Upper lobe of left lung (tissue), 6 donors: Measurements from ENCODE around the gene RNASE8. TPM values are rescaled to one million over a fixed set of nuclear protein-coding genes. Genes with fewer than 3 reads are reported as not detected.
"Not testable (repeated sequence)": the region's sequence is repeated elsewhere in the genome, so short reads cannot be mapped to it uniquely, and the experiment has no call there.

ENCODE experiments used
- ATAC-seq, 2 donors: fragments of 200-7000 bp; cut with Tn5 transposase; one replicate each; pipeline ENCODE4 v1.9.1; 2022; ENCODE audit warnings: mild to moderate bottlenecking in 2 of 2, moderate library complexity in 2 of 2; ENCODE audit not compliant: low FRiP score in 2 of 2
- DNase-seq, 2 donors: peaks; one replicate each; pipeline ENCODE4 v3.0.0-alpha.2; 2019 to 2020
- H3K27ac ChIP-seq, 4 donors: fragments of 200-600 bp; sonication (generic); one replicate each; pipeline ENCODE4 v1.5.1; 2016 to 2019
- H3K27me3 ChIP-seq, 4 donors: fragments of 200-600 bp; sonication (generic); one replicate each; pipeline ENCODE4 v1.5.1; 2017 to 2019
- H3K36me3 ChIP-seq, 4 donors: fragments of 200-600 bp; sonication (generic); one replicate each; pipeline ENCODE4 v1.5.1; 2016 to 2019
- H3K4me1 ChIP-seq, 4 donors: fragments of 200-600 bp; sonication (generic); one replicate each; pipeline ENCODE4 v1.5.1; 2018 to 2019
- H3K4me3 ChIP-seq, 4 donors: fragments of 200-600 bp; sonication (generic); one replicate each; pipeline ENCODE4 v1.5.1; 2017 to 2019; ENCODE audit warnings: mild to moderate bottlenecking in 2 of 4, moderate library complexity in 1 of 4
- H3K9me3 ChIP-seq, 4 donors: fragments of 200-600 bp; sonication (generic); one replicate each; pipeline ENCODE4 v1.5.1; 2018 to 2019
- EP300 ChIP-seq, 4 donors: sonication (generic); formaldehyde crosslinking; IDR thresholded peaks; one replicate each; pipeline ENCODE4 v1.5.1; 2017; ENCODE audit warnings: antibody characterized with exemption in 4 of 4, control low read depth in 2 of 4
- POLR2A ChIP-seq, 4 donors: fragments of 450-650 bp; IDR thresholded peaks; one replicate each; pipeline ENCODE4 v1.5.1; 2016 to 2017; ENCODE audit warnings: antibody characterized with exemption in 4 of 4, mild to moderate bottlenecking in 2 of 4
- POLR2AphosphoS5 ChIP-seq, 2 donors: sonication (generic); formaldehyde crosslinking; IDR thresholded peaks; one replicate each; pipeline ENCODE4 v1.5.1; 2017; ENCODE audit warnings: antibody characterized with exemption in 2 of 2
- WGBS, 2 donors: methylation state at CpG; one replicate each; pipeline ENCODE4 v1.1.5; 2017 to 2018; 5-methylcytosine and 5-hydroxymethylcytosine counted together
- total RNA-seq, 6 donors: library from RNA; depleted of rRNA in 4 of 6; stranded (reverse); fragments of >200 nt in 4 of 6; gene quantifications; one replicate each; pipeline versions ENCODE4 v1.1.0 to v1.2.1, GENCODE V29; 2016 to 2021
- TF ChIP-seq, protein P1 (sequence below), 6 experiments: fragments of 450-650 bp in 4 of 6; fragments of 200-600 bp in 2 of 6; sonication (generic) in 2 of 6; IDR thresholded peaks; one replicate each; pipeline ENCODE4 v1.5.1; 2016 to 2019; ENCODE audit warnings: antibody characterized with exemption in 6 of 6
- donor health status: DM: no; HTN: no; CAD: no; lungs with moderate emphysema.
- donor health status: DM: no; HTN: yes; CAD: no; lungs with severe emphysema.

RNASE8 gene
- total RNA-seq, 6 donors from 2014 or later: not detected

DNA sequence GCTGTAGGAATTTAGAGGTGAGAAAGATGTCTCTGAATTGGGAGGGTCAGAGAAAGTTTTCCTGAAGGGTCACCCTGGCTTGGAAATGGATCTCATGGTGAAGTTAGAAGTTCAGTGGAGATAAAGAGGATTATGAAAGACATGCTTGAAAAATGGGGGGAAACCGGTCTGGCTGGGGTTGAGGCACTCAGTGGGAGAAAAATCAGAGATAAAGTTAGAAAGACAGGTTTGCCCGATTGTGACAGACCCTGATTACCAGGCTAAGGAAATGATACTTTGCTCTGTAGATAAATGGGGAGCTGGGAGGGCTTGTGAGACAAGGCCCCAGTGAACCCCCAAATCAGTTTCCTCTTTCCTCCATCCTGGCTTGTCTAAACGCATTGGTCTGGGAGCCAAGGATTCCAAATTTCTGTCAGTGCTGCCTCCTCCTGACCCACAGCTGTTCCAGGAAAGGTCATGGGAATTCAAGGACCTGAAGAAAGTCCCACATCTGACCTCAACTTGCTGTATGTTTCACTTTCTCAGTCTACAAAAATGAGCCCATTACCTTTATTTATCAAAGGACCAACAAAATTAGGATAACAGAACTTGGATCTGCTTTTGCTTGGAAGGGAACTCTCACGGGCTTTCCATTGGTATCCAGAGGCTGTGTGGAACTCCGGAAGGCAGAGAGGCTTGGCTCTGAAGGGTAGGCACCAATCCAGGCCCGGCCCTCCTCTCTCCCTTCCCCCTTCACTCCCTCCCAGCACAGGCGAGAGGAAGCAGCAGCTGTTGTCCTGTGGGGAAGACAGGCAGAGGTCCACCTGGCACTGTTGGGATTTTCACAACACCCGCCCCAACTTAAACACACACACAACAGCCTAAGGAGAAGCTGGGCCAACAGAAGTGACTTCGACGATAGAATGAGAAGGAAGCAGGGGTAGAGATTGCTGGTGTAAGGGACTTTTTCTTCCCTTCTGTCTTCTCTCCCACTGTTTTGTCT is 18.9 kb upstream of the RNASE8 start:
- Histone ChIP-seq H3K4me3 (no peak overlapping the region), H3K27ac (peak overlapping the region; percentile 25 to 80 (median 66))
- 32 to 44% methylated on average over 10 of the region's 10 CpGs for WGBS, 2 donors

DNA sequence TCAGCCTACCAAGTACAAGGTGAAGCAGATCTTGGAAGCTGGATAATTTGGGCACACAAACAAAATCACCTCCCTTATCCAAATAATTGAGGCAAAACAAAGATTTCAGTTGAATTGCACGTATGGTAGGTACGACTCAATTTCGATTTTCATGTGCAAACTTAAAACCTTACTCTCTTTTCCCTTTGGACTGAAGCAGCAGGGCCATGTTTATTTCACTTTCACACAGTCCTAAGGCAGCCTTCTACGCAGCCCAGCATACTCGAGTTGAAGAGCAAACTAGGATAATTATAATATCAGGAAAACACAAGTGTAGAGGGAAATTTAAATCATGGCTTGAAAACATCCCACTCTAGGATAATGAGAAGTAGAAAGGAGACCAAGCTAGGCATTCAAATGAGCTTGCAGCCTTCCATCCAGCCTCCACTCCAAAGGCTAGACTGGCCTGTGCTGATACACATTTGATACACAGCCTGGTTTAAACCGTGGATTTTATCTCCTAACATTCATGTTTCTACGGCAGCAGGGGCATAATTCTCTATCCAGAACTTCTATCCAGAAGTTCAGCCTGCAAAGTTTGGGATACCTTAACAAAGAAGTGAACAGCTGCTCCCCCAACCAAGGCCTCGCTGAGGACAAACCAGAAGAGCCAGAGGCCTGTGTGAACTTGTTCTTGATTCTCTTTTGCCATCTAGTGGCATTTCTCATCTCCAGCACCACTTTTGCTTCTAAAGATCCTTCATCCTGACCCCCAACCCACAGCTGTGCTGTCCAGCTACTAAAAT is 17.8 kb upstream of the RNASE8 start:
- H3K27me3 ChIP-seq: no peaks in the 10 kb centered on the region
- DNase-seq: peak in 1 of 2 donors; percentile 36
- TF ChIP-seq EP300 (IDR thresholded peaks at IDR 0.05): no peak
- TF ChIP-seq POLR2AphosphoS5 (IDR thresholded peaks at IDR 0.05): no peak
- no peak for TF ChIP-seq POLR2A (IDR thresholded peaks at IDR 0.05)
- TF ChIP-seq, protein P1, sequence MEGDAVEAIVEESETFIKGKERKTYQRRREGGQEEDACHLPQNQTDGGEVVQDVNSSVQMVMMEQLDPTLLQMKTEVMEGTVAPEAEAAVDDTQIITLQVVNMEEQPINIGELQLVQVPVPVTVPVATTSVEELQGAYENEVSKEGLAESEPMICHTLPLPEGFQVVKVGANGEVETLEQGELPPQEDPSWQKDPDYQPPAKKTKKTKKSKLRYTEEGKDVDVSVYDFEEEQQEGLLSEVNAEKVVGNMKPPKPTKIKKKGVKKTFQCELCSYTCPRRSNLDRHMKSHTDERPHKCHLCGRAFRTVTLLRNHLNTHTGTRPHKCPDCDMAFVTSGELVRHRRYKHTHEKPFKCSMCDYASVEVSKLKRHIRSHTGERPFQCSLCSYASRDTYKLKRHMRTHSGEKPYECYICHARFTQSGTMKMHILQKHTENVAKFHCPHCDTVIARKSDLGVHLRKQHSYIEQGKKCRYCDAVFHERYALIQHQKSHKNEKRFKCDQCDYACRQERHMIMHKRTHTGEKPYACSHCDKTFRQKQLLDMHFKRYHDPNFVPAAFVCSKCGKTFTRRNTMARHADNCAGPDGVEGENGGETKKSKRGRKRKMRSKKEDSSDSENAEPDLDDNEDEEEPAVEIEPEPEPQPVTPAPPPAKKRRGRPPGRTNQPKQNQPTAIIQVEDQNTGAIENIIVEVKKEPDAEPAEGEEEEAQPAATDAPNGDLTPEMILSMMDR (IDR thresholded peaks at IDR 0.05): peak in 5 of 6 experiments; percentile 37 to 63 (median 52)
- H3K36me3 ChIP-seq: no peaks in the 10 kb centered on the region
- peaks cover 32 to 41% (median 34%) of the 10 kb centered on the region in 4 donors for H3K4me1 ChIP-seq
- ATAC-seq: peak in 1 of 2 donors; percentile 79
- H3K27ac ChIP-seq: peak overlapping the region; percentile 25 to 80 (median 66)
- H3K9me3 ChIP-seq: no peaks in the 10 kb centered on the region
- no peak overlapping the region for H3K4me3 ChIP-seq
- 43% methylated on average over 8 of the region's 8 CpGs for WGBS, 2 donors

More for the DNA sequence above, 18.9 kb upstream of the RNASE8 start:
- peak in 1 of 4 donors; percentile 52 for TF ChIP-seq EP300 (IDR thresholded peaks at IDR 0.05)
- peak in 1 of 2 donors; percentile 65 for TF ChIP-seq POLR2AphosphoS5 (IDR thresholded peaks at IDR 0.05)
- no peak for TF ChIP-seq POLR2A (IDR thresholded peaks at IDR 0.05)
- peak; percentile 79 to 86 for ATAC-seq
- no peaks in the 10 kb centered on the region for H3K9me3 ChIP-seq
- peak in 1 of 2 donors; percentile 59 for DNase-seq
- H3K36me3 ChIP-seq: no peaks in the 10 kb centered on the region
- H3K4me1 ChIP-seq: peaks cover 26 to 31% (median 28%) of the 10 kb centered on the region in 4 donors
- no peaks in the 10 kb centered on the region for H3K27me3 ChIP-seq

DNA sequence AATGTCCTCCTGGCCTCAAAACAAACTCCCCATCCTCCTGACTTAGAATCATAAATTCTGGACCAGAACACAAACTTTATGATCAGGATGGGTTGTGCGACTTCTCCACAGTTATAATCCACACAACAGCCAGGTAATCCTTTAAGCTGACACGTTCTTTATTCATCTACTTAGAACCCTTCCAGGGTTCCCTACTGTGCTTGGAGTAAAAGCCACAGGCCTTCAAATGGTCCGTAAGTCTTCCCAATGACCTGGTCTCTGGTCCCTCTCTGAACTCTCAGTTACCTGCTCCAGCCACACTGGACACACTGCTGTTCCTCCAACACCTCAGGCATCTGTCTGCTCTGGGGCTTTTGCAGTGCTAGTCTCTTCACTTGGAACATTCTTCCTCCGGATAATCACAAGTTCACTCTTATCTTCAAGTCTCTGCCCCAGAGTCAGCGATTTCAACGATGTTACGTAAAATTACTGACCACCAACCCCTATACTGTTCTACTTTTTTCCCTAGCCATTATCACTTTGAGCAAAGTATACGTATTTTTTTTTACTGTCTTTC is 17.2 kb upstream of the RNASE8 start:
- ATAC-seq (no peak), DNase-seq (no peak)
- Histone ChIP-seq H3K27me3 (no peaks in the 10 kb centered on the region), H3K36me3 (no peaks in the 10 kb centered on the region), H3K9me3 (no peaks in the 10 kb centered on the region), H3K4me1 (peaks cover 32 to 41% (median 34%) of the 10 kb centered on the region in 4 donors), H3K27ac (no peak overlapping the region), H3K4me3 (no peak overlapping the region)
- TF ChIP-seq POLR2A (IDR thresholded peaks at IDR 0.05): no peak
- TF ChIP-seq, protein P1 (IDR thresholded peaks at IDR 0.05): peak in 1 of 6 experiments; percentile 10
- 75 to 77% methylated on average over 8 of the region's 8 CpGs for WGBS, 2 donors

DNA sequence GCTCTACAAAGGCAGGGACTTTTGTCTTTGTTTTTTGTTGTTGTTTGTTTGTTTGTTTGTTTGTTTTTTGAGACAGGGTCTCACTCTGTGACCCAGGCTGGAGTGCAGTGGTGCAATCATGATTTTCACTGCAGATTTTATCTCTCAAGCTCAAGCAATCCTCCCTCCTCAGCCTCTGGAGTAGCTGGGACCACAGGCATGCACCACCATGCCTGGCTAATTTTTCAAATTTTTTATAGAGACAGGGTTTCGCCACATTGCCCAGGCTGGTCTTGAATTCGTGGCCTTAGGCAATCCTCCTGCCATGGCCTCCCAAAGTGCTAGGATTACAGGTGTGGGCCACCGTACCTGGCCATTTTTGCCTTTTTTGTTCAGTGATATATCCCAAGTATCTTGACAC is 16.7 kb upstream of the RNASE8 start:
- ATAC-seq, DNase-seq, H3K36me3 ChIP-seq, H3K27me3 ChIP-seq, H3K4me3 ChIP-seq, H3K9me3 ChIP-seq: not testable (repeated sequence)
- peak overlapping the region in 1 of 4 donors; percentile 11 for H3K27ac ChIP-seq
- 78 to 84% methylated on average over 3 of the region's 3 CpGs for WGBS, 2 donors
- H3K4me1 ChIP-seq: peaks cover 32 to 41% (median 34%) of the 10 kb centered on the region in 4 donors

DNA sequence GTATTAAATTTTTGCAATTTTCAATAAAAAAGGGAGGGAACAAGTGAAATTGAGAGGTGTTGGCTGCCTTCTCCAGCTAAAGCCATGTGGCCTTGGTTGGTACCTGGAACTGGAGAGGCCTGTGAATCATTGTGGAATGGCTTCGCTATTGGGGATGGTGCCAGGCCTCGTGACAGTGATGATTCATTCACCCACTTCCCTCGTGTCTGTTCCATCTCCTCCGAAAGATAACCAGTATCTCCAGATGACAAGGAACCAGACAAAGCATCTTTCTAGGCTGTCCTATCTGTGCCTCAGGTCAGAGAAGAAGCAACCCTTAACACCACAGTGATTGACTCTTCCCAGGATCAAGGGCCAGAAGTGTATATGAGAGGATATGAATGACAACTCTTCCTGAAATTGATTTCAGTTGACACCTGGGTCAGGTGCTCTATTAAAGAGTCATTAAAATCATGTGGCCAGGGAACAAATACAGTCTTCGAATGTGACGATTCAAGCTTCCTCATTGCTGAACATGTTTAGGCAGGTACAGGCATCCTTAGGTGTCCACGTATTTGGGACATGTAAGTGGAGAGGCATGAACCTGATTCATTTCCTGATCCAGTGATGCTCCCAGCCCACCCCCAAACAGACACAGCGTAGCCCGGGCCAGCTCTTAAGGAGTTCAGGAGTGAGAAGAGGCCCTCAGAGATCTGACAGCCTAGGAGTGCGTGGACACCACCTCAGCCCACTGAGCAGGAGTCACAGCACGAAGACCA is 15.8 kb upstream of the RNASE8 start, which contains the start of gene RNASE7:
TSS of gene RNASE7 (plus strand) at position 687 of the 758 bp plus-strand sequence. CDS start 631 bp downstream, outside the sequence.
- no peak for DNase-seq
- peaks cover 32 to 41% (median 34%) of the 10 kb centered on the region in 4 donors for H3K4me1 ChIP-seq
- H3K27me3 ChIP-seq: no peaks in the 10 kb centered on the region
- TF ChIP-seq POLR2AphosphoS5 (IDR thresholded peaks at IDR 0.05) (peak in 1 of 2 donors; percentile 32), EP300 (IDR thresholded peaks at IDR 0.05) (no peak)
- H3K4me3 ChIP-seq: no peak within 1 kb of the TSS
- ATAC-seq: no peak
- 66 to 68% methylated on average over 11 of the region's 11 CpGs for WGBS, 2 donors
- H3K27ac ChIP-seq: peak within 1 kb of the TSS in 2 of 4 donors; percentile 40 to 70
- H3K9me3 ChIP-seq: no peaks in the 10 kb centered on the region
- H3K36me3 ChIP-seq: no peaks in the 10 kb centered on the region
